ENCODE data around the gene EGF. TPM values are rescaled to one million over a fixed set of nuclear protein-coding genes. Genes with fewer than 3 reads are reported as not detected.

The EGF gene
- total RNA-seq, 1 experiment from 2014 or later: 1.5 TPM

DNA sequence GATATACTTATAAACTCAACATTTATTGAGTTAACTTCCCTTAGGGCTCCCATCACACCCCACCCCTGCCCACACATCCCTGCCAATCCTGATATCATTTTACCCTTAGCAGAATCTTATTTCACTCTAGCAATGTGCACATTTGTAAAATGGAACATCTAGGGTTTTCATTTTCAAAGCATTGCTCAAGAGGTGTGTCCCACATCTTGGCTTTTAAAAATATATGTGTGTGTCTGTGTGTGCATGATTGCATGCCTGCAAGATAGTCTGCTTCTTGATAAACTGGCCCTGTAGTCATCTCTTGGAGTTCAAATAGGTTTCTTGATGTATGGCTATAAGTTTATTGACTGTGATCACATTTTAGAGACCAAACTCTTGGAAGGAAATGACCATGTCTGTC, 26.4 kb upstream of the EGF start:
- Histone ChIP-seq H3K79me2 (ENCODE audit: insufficient read depth, low read length) (no peaks in the 10 kb centered on the region), H2BK120ac (ENCODE audit: low read depth, low read length, poor library complexity, severe bottlenecking) (no peak overlapping the region), H2BK20ac (ENCODE audit: low read depth, low read length, poor library complexity, severe bottlenecking) (no peak overlapping the region), H3K23me2 (ENCODE audit: insufficient read length, low read depth, low read length, poor library complexity, severe bottlenecking) (no peaks in the 10 kb centered on the region), H3K14ac (ENCODE audit: insufficient read depth, low read length) (no peak overlapping the region), H3K9me3 (ENCODE audit: control insufficient read depth, low read depth, low read length) (no peaks in the 10 kb centered on the region), H4K20me1 (ENCODE audit: control insufficient read depth, insufficient read depth, insufficient read length) (no peaks in the 10 kb centered on the region), H3K18ac (ENCODE audit: insufficient read length, low read depth, low read length) (no peak overlapping the region), H4K8ac (replicated peaks; ENCODE audit: insufficient read length, low read depth, low read length) (no peak overlapping the region), H3K23ac (ENCODE audit: insufficient read length, low read depth, low read length) (no peak overlapping the region), H3K4me1 (ENCODE audit: insufficient read depth, low read length) (no peaks in the 10 kb centered on the region), H3K56ac (ENCODE audit: insufficient read length, low read depth, low read length) (no peak overlapping the region), H2BK15ac (ENCODE audit: low read depth, low read length) (no peak overlapping the region), H2AFZ (ENCODE audit: low read length) (no peak overlapping the region), H3K4me2 (ENCODE audit: insufficient read depth, insufficient read length, low read length) (no peak overlapping the region), H3K9ac (ENCODE audit: extremely low read depth, insufficient read length, low read length) (no peak overlapping the region), H4K91ac (ENCODE audit: insufficient read length, low read depth, low read length) (no peak overlapping the region), H3K79me1 (ENCODE audit: insufficient read depth, low read depth, low read length, poor library complexity, severe bottlenecking) (no peaks in the 10 kb centered on the region), H3K27ac (ENCODE audit: insufficient read length, low read depth, low read length) (no peak overlapping the region), H3K27me3 (ENCODE audit: insufficient read depth, low read length) (no peaks in the 10 kb centered on the region), H2BK12ac (ENCODE audit: insufficient read length, low read depth, low read length) (no peak overlapping the region), H4K5ac (ENCODE audit: insufficient read length, low read depth, low read length) (no peak overlapping the region), H2BK5ac (ENCODE audit: insufficient read length, low read length) (no peak overlapping the region), H3K4ac (ENCODE audit: low read depth, low read length) (no peak overlapping the region), H2AK5ac (ENCODE audit: insufficient read length, low read length) (no peak overlapping the region), H3T11ph (ENCODE audit: low read length) (no peak overlapping the region)
- Mint-ChIP-seq H3K27me3 (ENCODE audit: low read depth) (no peaks in the 10 kb centered on the region), H3K9me3 (no peaks in the 10 kb centered on the region), H3K4me3 (no peak overlapping the region), H3K4me1 (no peaks in the 10 kb centered on the region), H3K36me3 (ENCODE audit: insufficient read depth in 1 of 3, low read depth in 3 of 3) (no peaks in the 10 kb centered on the region), H3K27ac (no peak overlapping the region)
- no peak for DNase-seq
- TF ChIP-seq, protein P1, sequence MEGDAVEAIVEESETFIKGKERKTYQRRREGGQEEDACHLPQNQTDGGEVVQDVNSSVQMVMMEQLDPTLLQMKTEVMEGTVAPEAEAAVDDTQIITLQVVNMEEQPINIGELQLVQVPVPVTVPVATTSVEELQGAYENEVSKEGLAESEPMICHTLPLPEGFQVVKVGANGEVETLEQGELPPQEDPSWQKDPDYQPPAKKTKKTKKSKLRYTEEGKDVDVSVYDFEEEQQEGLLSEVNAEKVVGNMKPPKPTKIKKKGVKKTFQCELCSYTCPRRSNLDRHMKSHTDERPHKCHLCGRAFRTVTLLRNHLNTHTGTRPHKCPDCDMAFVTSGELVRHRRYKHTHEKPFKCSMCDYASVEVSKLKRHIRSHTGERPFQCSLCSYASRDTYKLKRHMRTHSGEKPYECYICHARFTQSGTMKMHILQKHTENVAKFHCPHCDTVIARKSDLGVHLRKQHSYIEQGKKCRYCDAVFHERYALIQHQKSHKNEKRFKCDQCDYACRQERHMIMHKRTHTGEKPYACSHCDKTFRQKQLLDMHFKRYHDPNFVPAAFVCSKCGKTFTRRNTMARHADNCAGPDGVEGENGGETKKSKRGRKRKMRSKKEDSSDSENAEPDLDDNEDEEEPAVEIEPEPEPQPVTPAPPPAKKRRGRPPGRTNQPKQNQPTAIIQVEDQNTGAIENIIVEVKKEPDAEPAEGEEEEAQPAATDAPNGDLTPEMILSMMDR (conservative IDR thresholded peaks at IDR 0.05): no peak
